ENCODE results near the gene ETV1. TPM values are rescaled to one million over a fixed set of nuclear protein-coding genes. Genes with fewer than 3 reads are reported as not detected.

Gene ETV1
- total and polyA plus RNA-seq, 2 donors from 2014 or later: 2.0 to 28.6 TPM

GRCh38 chr7:14009453-14010418, 20.3 kb upstream of the ETV1 start:
- FAIRE-seq (no peak), DNase-seq (no peak)
- intact Hi-C loops (cut with DNase I): no loop called here
- no peaks in the 10 kb centered on the region for H3K36me3 ChIP-seq (ENCODE audit: control insufficient read depth in 2 of 3, insufficient read depth in 3 of 3, low read length in 3 of 3)
- no peak overlapping the region for H3K4me3 ChIP-seq (ENCODE audit: low read length in 3 of 3)
- no peak for TF ChIP-seq CTCF (IDR thresholded peaks at IDR 0.05; ENCODE audit: borderline replicate concordance, extremely low read depth, insufficient read depth)
- H3K4me1 ChIP-seq (ENCODE audit: control insufficient read depth in 2 of 3, insufficient read depth in 2 of 3, low read depth in 1 of 3, low read length in 3 of 3): no peaks in the 10 kb centered on the region
- no peaks in the 10 kb centered on the region for H3K27me3 ChIP-seq (ENCODE audit: control insufficient read depth, insufficient read depth, low read length)
- H3K9me3 ChIP-seq (ENCODE audit: control insufficient read depth in 2 of 3, insufficient read depth in 1 of 3, low read length in 3 of 3): no peaks in the 10 kb centered on the region
- H3K9ac ChIP-seq (ENCODE audit: low read length in 3 of 3): no peak overlapping the region
- H3K27ac ChIP-seq (ENCODE audit: low read depth in 2 of 2, low read length in 2 of 2): no peak overlapping the region

- no peak overlapping the region for H3K27ac ChIP-seq (ENCODE audit: low read depth in 2 of 2, low read length in 2 of 2)
- no peaks in the 10 kb centered on the region for H3K4me1 ChIP-seq (ENCODE audit: control insufficient read depth in 2 of 3, insufficient read depth in 2 of 3, low read depth in 1 of 3, low read length in 3 of 3)
- no peak for FAIRE-seq
- no peak overlapping the region for H3K9ac ChIP-seq (ENCODE audit: low read length in 3 of 3)
- no peaks in the 10 kb centered on the region for H3K36me3 ChIP-seq (ENCODE audit: control insufficient read depth in 2 of 3, insufficient read depth in 3 of 3, low read length in 3 of 3)
- no peak for TF ChIP-seq CTCF (IDR thresholded peaks at IDR 0.05; ENCODE audit: borderline replicate concordance, extremely low read depth, insufficient read depth)
- DNase-seq: no peak
- H3K27me3 ChIP-seq (ENCODE audit: control insufficient read depth, insufficient read depth, low read length): no peaks in the 10 kb centered on the region
- intact Hi-C loops (cut with DNase I): no loop called here
- no peak overlapping the region for H3K4me3 ChIP-seq (ENCODE audit: low read length in 3 of 3)
- H3K9me3 ChIP-seq (ENCODE audit: control insufficient read depth in 2 of 3, insufficient read depth in 1 of 3, low read length in 3 of 3): peaks cover 0 to 2% (median 0%) of the 10 kb centered on the region in 3 donors
These were observed 11.7 kb upstream of the ETV1 start for GRCh38 chr7:14001139-14001538.

- no peaks in the 10 kb centered on the region for H3K27me3 ChIP-seq (ENCODE audit: control insufficient read depth, insufficient read depth, low read length)
- no peak for DNase-seq
- no peak for TF ChIP-seq CTCF (IDR thresholded peaks at IDR 0.05; ENCODE audit: borderline replicate concordance, extremely low read depth, insufficient read depth)
- no peak for FAIRE-seq
- no peak overlapping the region for H3K27ac ChIP-seq (ENCODE audit: low read depth in 2 of 2, low read length in 2 of 2)
- H3K4me1 ChIP-seq (ENCODE audit: control insufficient read depth in 2 of 3, insufficient read depth in 2 of 3, low read depth in 1 of 3, low read length in 3 of 3): no peaks in the 10 kb centered on the region
- no peak overlapping the region for H3K4me3 ChIP-seq (ENCODE audit: low read length in 3 of 3)
- intact Hi-C loops (cut with DNase I): no loop called here
- no peaks in the 10 kb centered on the region for H3K36me3 ChIP-seq (ENCODE audit: control insufficient read depth in 2 of 3, insufficient read depth in 3 of 3, low read length in 3 of 3)
- H3K9me3 ChIP-seq (ENCODE audit: control insufficient read depth in 2 of 3, insufficient read depth in 1 of 3, low read length in 3 of 3): peaks cover 0 to 2% (median 0%) of the 10 kb centered on the region in 3 donors
- H3K9ac ChIP-seq (ENCODE audit: low read length in 3 of 3): no peak overlapping the region
These were observed 10.8 kb upstream of the ETV1 start for GRCh38 chr7:14000247-14000646.
